HG03064 (cell line): ENCODE data around the gene HSD11B1.

Experiments used
- ATAC-seq: cut with Tn5 transposase; IDR thresholded peaks from one replicate; pipeline ENCODE4 v1.9.1; 2021; ENCODE audit warnings: low read depth; ENCODE audit not compliant: unreplicated experiment

The HSD11B1 gene

DNA sequence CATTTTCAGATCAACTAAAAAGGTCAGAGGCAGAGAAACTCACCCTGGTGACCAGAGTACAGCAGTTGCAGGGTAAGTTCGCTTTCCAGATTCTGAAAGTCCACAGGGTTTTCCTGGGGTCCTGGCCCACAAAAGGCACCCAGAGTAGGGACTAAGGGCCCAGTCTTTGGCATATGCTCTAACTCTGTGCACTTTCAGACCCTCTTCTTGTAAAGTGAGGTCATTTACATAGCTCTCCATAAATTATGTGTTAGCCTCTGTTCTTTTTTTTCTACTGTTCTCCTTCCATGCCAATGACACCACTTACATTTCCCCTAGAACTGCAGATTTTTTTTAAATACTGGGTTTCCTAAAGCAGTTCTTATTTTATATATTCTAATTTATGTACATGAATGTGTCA is 73.5 kb downstream of the HSD11B1 start:
- no peak for ATAC-seq

DNA sequence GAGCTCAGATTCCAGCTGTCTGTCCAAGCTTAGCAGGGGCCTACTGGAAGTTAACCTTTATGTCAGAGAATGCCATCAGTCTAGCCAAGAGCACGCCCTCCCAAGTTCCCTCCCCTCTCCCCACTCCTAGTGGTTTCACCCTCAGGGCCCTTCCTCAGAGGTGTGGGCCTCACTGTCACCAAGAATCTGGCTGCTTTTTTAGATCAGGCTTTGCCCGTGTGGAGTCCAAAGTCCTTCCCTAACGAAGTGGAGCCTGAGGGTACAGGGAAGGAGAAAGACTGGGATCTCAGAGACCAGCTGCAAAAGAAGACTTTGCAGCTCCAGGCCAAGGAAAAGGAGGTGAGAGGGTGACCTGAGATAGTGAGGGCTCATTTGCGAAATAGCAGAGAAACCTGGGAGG is 75.6 kb downstream of the HSD11B1 start:
- ATAC-seq, result no peak

DNA sequence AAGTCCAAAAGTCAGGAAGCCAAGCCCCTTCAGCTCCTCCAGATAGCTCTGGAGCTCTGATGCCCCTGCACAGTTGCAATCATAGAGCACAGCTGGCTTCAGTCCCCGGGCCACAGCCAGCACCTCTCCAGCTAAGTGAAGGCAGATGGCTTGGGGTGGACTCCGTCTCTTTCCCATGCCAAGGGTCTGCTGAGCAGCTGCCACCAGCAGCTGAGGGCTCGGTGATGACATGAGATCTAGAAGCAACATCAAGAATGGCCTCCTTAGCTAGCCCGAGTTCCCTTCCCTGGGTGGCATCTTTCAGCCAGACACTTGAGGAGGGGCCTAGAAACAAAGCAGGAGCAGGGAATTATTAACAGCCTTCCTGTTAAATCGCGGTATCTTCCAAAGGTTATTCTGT is 78.7 kb downstream of the HSD11B1 start:
- ATAC-seq, result no peak
